Panc1 (cell line): ENCODE results near the gene EGFLAM.

ENCODE experiments used
- POLR2AphosphoS5 ChIP-seq: IDR thresholded peaks from 2 replicates; pipeline ENCODE4 v1.6.1; 2012; ENCODE audit warnings: mild to moderate bottlenecking, low read depth, low read length, moderate library complexity
- TCF7L2 ChIP-seq: IDR thresholded peaks from 2 replicates; pipeline ENCODE4 v1.6.1; 2011; ENCODE audit warnings: mild to moderate bottlenecking, low read depth, low read length, inconsistent platforms
- TF ChIP-seq, protein P1 (sequence below): fragments of 450-650 bp; IDR thresholded peaks from 2 replicates; pipeline ENCODE4 v1.5.1; 2017; ENCODE audit warnings: mild to moderate bottlenecking
- TF ChIP-seq, protein P2 (sequence below), 2 experiments: IDR thresholded peaks; 2 replicates each; pipeline ENCODE4 v1.6.1; 2011 to 2012; ENCODE audit warnings: low read depth in 2 of 2, control low read depth in 1 of 2, low read length in 1 of 2, mild to moderate bottlenecking in 1 of 2, moderate library complexity in 1 of 2; ENCODE audit not compliant: insufficient read depth in 1 of 2

DNA sequence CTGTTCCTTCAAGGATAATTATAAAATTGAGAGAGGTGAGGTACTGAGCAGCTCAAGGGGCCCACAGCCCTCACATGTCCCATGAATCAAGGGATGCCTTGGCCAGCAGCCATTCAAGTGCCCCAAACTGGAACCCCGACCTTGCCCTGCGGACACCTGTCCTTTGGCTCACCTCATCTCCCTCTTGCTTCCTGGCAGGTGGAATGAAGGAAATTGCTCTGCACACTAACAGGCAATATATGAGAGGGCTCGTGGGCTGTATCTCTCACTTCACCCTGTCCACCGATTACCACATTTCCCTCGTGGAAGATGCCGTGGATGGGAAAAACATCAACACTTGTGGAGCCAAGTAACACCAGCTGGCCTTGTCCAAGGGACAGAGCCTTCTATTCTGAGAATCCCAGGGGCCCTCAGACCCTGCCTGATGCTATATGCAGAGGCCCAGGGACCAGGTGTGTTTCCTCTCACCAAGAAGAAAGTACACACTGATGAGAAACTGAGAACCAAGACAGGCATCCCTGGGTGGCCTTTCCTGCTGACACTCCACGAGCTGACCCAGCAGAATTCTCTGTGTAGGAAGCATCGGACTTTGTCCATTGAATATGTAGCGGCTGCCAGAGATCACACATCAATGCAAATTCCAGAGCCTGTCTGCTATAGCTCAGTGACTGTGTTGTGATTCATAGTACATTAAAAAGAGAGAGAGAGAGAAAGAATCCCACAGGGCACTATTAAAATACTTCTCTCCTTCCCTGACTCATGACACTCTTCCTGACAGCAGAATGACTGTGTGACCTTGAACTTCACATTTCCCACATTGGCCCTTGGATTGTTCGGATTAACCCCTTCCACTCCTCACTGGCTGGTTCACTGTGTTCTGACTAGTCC is 205.5 kb downstream of the EGFLAM start:
- TF ChIP-seq TCF7L2, result peak; percentile 85
- TF ChIP-seq, protein P1, sequence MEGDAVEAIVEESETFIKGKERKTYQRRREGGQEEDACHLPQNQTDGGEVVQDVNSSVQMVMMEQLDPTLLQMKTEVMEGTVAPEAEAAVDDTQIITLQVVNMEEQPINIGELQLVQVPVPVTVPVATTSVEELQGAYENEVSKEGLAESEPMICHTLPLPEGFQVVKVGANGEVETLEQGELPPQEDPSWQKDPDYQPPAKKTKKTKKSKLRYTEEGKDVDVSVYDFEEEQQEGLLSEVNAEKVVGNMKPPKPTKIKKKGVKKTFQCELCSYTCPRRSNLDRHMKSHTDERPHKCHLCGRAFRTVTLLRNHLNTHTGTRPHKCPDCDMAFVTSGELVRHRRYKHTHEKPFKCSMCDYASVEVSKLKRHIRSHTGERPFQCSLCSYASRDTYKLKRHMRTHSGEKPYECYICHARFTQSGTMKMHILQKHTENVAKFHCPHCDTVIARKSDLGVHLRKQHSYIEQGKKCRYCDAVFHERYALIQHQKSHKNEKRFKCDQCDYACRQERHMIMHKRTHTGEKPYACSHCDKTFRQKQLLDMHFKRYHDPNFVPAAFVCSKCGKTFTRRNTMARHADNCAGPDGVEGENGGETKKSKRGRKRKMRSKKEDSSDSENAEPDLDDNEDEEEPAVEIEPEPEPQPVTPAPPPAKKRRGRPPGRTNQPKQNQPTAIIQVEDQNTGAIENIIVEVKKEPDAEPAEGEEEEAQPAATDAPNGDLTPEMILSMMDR, result no peak
- TF ChIP-seq, protein P2, sequence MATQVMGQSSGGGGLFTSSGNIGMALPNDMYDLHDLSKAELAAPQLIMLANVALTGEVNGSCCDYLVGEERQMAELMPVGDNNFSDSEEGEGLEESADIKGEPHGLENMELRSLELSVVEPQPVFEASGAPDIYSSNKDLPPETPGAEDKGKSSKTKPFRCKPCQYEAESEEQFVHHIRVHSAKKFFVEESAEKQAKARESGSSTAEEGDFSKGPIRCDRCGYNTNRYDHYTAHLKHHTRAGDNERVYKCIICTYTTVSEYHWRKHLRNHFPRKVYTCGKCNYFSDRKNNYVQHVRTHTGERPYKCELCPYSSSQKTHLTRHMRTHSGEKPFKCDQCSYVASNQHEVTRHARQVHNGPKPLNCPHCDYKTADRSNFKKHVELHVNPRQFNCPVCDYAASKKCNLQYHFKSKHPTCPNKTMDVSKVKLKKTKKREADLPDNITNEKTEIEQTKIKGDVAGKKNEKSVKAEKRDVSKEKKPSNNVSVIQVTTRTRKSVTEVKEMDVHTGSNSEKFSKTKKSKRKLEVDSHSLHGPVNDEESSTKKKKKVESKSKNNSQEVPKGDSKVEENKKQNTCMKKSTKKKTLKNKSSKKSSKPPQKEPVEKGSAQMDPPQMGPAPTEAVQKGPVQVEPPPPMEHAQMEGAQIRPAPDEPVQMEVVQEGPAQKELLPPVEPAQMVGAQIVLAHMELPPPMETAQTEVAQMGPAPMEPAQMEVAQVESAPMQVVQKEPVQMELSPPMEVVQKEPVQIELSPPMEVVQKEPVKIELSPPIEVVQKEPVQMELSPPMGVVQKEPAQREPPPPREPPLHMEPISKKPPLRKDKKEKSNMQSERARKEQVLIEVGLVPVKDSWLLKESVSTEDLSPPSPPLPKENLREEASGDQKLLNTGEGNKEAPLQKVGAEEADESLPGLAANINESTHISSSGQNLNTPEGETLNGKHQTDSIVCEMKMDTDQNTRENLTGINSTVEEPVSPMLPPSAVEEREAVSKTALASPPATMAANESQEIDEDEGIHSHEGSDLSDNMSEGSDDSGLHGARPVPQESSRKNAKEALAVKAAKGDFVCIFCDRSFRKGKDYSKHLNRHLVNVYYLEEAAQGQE (IDR thresholded peaks at IDR 0.05; ENCODE audit: insufficient read depth in 1 of 2, low read depth in 2 of 2, low read length in 1 of 2), result no peak
- TF ChIP-seq POLR2AphosphoS5, result peak; percentile 1; the same call in 1 of the 2 replicates
